Measurements from ENCODE around the gene C6orf52.

GRCh38 chr6:10643201-10643651, 51.2 kb downstream of the C6orf52 start:
- TF ChIP-seq CTCF (conservative IDR thresholded peaks at IDR 0.05): no peak
- TF ChIP-seq EZH2 (IDR thresholded peaks at IDR 0.05; ENCODE audit: low read depth): no peak

Data from PC-9 (cell line).